Measurements from ENCODE around the gene PAQR4.
"Not testable (repeated sequence)": the region's sequence is repeated elsewhere in the genome, so short reads cannot be mapped to it uniquely, and the experiment has no call there.

DNA sequence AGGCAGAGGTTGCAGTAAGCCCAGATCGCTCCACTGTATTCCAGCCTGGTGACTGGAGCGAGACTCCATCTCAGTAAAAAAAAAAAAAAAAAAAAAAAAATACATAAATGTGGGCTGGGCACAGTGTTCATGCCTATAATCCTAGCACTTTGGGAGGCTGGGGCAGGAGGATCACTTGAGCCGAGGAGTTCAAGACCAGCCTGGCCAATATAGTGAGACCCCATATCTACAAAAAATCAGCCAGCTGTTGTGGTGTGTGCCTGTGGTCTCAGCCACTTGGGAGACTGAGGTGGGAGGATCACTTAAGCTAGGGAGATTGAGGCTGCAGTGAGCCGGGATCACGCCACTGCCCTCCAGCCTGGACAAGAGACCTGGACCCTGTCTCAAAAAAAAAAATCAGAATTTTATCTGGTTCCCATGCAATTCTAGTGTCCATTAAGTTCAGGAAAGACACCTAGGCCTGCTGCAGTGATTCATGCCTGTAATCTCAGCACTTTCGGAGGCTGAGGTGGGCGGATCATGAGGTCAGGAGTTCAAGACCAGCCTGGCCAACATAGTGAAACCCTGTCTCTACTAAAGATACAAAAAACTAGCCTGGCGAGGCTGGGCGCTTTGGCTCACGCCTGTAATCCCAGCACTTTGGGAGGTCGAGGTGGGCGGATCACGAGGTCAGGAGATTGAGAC is 37.8 kb upstream of the PAQR4 start:
- not testable (repeated sequence) for TF ChIP-seq POLR2A, EP300, POLR2AphosphoS5 (IDR thresholded peaks at IDR 0.05)
- TF ChIP-seq, protein P1, sequence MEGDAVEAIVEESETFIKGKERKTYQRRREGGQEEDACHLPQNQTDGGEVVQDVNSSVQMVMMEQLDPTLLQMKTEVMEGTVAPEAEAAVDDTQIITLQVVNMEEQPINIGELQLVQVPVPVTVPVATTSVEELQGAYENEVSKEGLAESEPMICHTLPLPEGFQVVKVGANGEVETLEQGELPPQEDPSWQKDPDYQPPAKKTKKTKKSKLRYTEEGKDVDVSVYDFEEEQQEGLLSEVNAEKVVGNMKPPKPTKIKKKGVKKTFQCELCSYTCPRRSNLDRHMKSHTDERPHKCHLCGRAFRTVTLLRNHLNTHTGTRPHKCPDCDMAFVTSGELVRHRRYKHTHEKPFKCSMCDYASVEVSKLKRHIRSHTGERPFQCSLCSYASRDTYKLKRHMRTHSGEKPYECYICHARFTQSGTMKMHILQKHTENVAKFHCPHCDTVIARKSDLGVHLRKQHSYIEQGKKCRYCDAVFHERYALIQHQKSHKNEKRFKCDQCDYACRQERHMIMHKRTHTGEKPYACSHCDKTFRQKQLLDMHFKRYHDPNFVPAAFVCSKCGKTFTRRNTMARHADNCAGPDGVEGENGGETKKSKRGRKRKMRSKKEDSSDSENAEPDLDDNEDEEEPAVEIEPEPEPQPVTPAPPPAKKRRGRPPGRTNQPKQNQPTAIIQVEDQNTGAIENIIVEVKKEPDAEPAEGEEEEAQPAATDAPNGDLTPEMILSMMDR (IDR thresholded peaks at IDR 0.05): not testable (repeated sequence)
